ENCODE measurements around the gene VWF. TPM values are rescaled to one million over a fixed set of nuclear protein-coding genes. Genes with fewer than 3 reads are reported as not detected.

Gene VWF
- total and polyA plus RNA-seq, 2 of the 13 experiments (the other 11 are each of a cell fraction or from before 2014, with no cell fraction given), result 0.20 to 0.25 TPM

DNA sequence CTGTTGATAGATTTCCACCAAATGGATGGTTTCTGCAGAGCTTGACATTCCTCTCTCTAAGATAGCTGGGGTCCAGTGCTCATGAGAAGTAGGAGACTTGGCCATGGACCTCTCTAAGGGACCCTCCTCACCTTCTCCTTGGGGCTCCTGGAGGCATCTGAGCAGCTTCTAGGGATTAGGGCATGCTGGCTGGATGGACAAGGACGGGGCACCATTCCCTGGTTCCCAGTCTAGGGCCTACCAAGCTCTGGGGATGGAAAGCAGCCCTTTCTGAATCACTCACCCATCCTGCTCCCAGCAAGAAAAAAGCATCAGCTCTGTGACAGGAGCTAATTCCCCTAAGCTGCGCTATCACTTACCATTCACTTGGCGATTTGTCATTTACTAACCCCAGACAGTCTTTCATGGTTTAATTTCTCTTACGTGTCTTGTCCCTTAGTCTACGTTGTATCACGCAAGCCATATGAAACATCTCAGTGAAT is 39.5 kb downstream of the VWF start:
- Histone ChIP-seq H3K79me2 (ENCODE audit: insufficient read depth, low read length) (no peaks in the 10 kb centered on the region), H3K36me3 (replicated peaks in 1 of 2; ENCODE audit: control insufficient read depth in 1 of 2, insufficient read depth in 2 of 2, low read length in 2 of 2) (no peaks in the 10 kb centered on the region), H4K20me1 (ENCODE audit: insufficient read depth, low read length) (no peaks in the 10 kb centered on the region), H3K4me2 (ENCODE audit: low read depth, low read length) (no peak overlapping the region), H3K9ac (ENCODE audit: insufficient read depth, low read depth, low read length) (no peak overlapping the region), H2AFZ (ENCODE audit: low read length) (no peak overlapping the region), H3K4me3 (replicated peaks in 1 of 3; ENCODE audit: insufficient read depth in 1 of 3, low read depth in 2 of 3, low read length in 3 of 3) (no peak overlapping the region), H3K9me3 (ENCODE audit: low read length) (no peaks in the 10 kb centered on the region), H3K27ac (ENCODE audit: extremely low read length, insufficient read depth, low read length) (no peak overlapping the region), H3K27me3 (ENCODE audit: control insufficient read depth in 1 of 2, insufficient read depth in 2 of 2, low read length in 2 of 2) (peaks cover 0 to 13% of the 10 kb centered on the region in 2 experiments; a peak in 1 of 5 replicates), H3K4me1 (ENCODE audit: insufficient read depth, low read length) (peaks cover 33% of the 10 kb centered on the region)
- ChIA-PET CTCF (ENCODE audit: low intra/inter-chr PET ratio, low total read pairs) (no interaction called here), POLR2A (no interaction called here)
- 88% methylated on average over 5 of the region's 6 CpGs for WGBS (ENCODE audit: low lambda C conversion rate)
- no peak for ATAC-seq
- no peak for FAIRE-seq
- TF ChIP-seq ZNF841 (CRISPR knock-in tag; IDR thresholded peaks at IDR 0.05; ENCODE audit: borderline replicate concordance), result no peak
- no peak for TF ChIP-seq STAG1 (CRISPR knock-in tag; IDR thresholded peaks at IDR 0.05)
- in situ Hi-C loops (cut with HindIII; ENCODE audit: extremely low pct_ligation_motif_present, low pct_unique_long_range_greater_than_20kb), result no loop called here
- intact Hi-C loops (cut with micrococcal nuclease; ENCODE audit: unreplicated experiment), result no loop called here
- BruUV-seq (replicated peaks), result no TSS peak
- DNase-seq (ENCODE audit: low spot score), result no peak

DNA sequence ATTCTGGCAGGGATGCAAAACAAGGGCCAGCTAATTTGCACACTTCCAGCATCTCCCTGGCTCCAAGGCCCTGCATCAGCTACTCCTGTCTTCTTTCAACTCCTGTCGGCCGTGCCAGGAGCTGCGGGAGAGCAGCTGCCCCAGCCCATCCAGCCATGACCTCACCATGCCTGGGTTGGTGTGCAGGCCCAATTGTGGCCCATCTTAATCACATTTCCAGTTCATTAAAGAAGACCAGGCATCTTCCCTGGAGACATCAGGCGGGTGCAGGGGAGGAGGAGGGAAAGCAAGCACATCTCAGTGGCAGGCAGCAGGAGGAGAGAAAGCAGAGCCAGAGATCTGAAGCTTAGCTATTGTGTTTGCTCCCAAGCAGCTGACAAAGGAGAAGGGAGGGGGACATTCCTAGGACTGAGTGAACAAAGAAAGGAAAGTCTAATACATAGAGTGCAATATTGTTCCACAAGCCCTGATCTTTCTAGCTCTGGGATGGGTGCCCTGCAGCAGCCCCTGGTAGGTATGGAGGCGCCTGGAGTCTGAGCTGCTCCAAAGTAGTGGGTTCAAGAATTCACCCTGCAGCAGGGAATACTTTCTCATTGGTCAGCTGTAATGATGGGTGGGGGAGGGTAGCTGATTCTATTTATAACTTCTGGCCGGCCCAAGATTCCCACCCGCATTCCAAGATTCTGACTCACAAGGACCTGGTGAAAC is 40.1 kb downstream of the VWF start:
- no peaks in the 10 kb centered on the region for H3K79me2 ChIP-seq (ENCODE audit: insufficient read depth, low read length)
- CTCF ChIA-PET (ENCODE audit: low intra/inter-chr PET ratio, low total read pairs), result no interaction called here
- H3K4me1 ChIP-seq (ENCODE audit: insufficient read depth, low read length), result peaks cover 27% of the 10 kb centered on the region
- no peak overlapping the region for H3K9ac ChIP-seq (ENCODE audit: insufficient read depth, low read depth, low read length)
- H3K4me2 ChIP-seq (ENCODE audit: low read depth, low read length), result no peak overlapping the region
- H4K20me1 ChIP-seq (ENCODE audit: insufficient read depth, low read length), result no peaks in the 10 kb centered on the region
- no peak for FAIRE-seq
- no peak for ATAC-seq
- no TSS peak for BruUV-seq (replicated peaks)
- H3K27ac ChIP-seq (ENCODE audit: extremely low read length, insufficient read depth, low read length), result no peak overlapping the region
- no peak overlapping the region for H2AFZ ChIP-seq (ENCODE audit: low read length)
- peaks cover 3 to 13% of the 10 kb centered on the region in 2 experiments; a peak in 2 of 5 replicates for H3K27me3 ChIP-seq (ENCODE audit: control insufficient read depth in 1 of 2, insufficient read depth in 2 of 2, low read length in 2 of 2)
- no peak overlapping the region for H3K4me3 ChIP-seq (replicated peaks in 1 of 3; ENCODE audit: insufficient read depth in 1 of 3, low read depth in 2 of 3, low read length in 3 of 3)
- DNase-seq (ENCODE audit: low spot score), result no peak
- POLR2A ChIA-PET, result no interaction called here
- no peaks in the 10 kb centered on the region for H3K9me3 ChIP-seq (ENCODE audit: low read length)
- intact Hi-C loops (cut with micrococcal nuclease; ENCODE audit: unreplicated experiment), result no loop called here
- WGBS (ENCODE audit: low lambda C conversion rate), result 40% methylated on average over 3 of the region's 7 CpGs
- in situ Hi-C loops (cut with HindIII; ENCODE audit: extremely low pct_ligation_motif_present, low pct_unique_long_range_greater_than_20kb), result no loop called here
- H3K36me3 ChIP-seq (replicated peaks in 1 of 2; ENCODE audit: control insufficient read depth in 1 of 2, insufficient read depth in 2 of 2, low read length in 2 of 2), result no peaks in the 10 kb centered on the region
- TF ChIP-seq, protein P1, sequence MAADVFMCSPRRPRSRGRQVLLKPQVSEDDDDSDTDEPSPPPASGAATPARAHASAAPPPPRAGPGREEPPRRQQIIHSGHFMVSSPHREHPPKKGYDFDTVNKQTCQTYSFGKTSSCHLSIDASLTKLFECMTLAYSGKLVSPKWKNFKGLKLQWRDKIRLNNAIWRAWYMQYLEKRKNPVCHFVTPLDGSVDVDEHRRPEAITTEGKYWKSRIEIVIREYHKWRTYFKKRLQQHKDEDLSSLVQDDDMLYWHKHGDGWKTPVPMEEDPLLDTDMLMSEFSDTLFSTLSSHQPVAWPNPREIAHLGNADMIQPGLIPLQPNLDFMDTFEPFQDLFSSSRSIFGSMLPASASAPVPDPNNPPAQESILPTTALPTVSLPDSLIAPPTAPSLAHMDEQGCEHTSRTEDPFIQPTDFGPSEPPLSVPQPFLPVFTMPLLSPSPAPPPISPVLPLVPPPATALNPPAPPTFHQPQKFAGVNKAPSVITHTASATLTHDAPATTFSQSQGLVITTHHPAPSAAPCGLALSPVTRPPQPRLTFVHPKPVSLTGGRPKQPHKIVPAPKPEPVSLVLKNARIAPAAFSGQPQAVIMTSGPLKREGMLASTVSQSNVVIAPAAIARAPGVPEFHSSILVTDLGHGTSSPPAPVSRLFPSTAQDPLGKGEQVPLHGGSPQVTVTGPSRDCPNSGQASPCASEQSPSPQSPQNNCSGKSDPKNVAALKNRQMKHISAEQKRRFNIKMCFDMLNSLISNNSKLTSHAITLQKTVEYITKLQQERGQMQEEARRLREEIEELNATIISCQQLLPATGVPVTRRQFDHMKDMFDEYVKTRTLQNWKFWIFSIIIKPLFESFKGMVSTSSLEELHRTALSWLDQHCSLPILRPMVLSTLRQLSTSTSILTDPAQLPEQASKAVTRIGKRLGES (CRISPR knock-in tag; IDR thresholded peaks at IDR 0.05; ENCODE audit: borderline replicate concordance), result no peak
- no peak for TF ChIP-seq MBNL3 (CRISPR knock-in tag; conservative IDR thresholded peaks at IDR 0.05)
- no peak for TF ChIP-seq FOXA3 (CRISPR knock-in tag; IDR thresholded peaks at IDR 0.05)
- TF ChIP-seq SNAI1 (CRISPR knock-in tag; IDR thresholded peaks at IDR 0.05; ENCODE audit: borderline replicate concordance), result no peak
- TF ChIP-seq NFYB (CRISPR knock-in tag; IDR thresholded peaks at IDR 0.05), result no peak
- TF ChIP-seq ZNF446 (CRISPR knock-in tag; IDR thresholded peaks at IDR 0.05), result no peak
- TF ChIP-seq, protein P2, sequence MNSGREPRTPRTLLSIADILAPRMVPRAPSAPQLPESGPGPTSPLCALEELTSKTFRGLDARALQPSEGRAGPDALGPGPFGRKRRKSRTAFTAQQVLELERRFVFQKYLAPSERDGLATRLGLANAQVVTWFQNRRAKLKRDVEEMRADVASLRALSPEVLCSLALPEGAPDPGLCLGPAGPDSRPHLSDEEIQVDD (CRISPR knock-in tag; IDR thresholded peaks at IDR 0.05; ENCODE audit: borderline replicate concordance), result no peak
- no peak for TF ChIP-seq FOXK2 (IDR thresholded peaks at IDR 0.05)
- no peak for TF ChIP-seq YEATS2 (CRISPR knock-in tag; IDR thresholded peaks at IDR 0.05; ENCODE audit: borderline replicate concordance)
- TF ChIP-seq, protein P3, sequence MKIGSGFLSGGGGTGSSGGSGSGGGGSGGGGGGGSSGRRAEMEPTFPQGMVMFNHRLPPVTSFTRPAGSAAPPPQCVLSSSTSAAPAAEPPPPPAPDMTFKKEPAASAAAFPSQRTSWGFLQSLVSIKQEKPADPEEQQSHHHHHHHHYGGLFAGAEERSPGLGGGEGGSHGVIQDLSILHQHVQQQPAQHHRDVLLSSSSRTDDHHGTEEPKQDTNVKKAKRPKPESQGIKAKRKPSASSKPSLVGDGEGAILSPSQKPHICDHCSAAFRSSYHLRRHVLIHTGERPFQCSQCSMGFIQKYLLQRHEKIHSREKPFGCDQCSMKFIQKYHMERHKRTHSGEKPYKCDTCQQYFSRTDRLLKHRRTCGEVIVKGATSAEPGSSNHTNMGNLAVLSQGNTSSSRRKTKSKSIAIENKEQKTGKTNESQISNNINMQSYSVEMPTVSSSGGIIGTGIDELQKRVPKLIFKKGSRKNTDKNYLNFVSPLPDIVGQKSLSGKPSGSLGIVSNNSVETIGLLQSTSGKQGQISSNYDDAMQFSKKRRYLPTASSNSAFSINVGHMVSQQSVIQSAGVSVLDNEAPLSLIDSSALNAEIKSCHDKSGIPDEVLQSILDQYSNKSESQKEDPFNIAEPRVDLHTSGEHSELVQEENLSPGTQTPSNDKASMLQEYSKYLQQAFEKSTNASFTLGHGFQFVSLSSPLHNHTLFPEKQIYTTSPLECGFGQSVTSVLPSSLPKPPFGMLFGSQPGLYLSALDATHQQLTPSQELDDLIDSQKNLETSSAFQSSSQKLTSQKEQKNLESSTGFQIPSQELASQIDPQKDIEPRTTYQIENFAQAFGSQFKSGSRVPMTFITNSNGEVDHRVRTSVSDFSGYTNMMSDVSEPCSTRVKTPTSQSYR (CRISPR knock-in tag; IDR thresholded peaks at IDR 0.05; ENCODE audit: borderline replicate concordance), result no peak

All from HepG2 (cell line).